Neural cell (in vitro differentiated cells): ENCODE results near the gene CYP11A1.

Experiments
- EZH2 ChIP-seq: fragments of 200-600, 300-800 bp; shearing (Covaris generic), sonication (generic); IDR thresholded peaks from 2 replicates; pipeline ENCODE4 v1.6.1; 2014; ENCODE audit warnings: antibody characterized with exemption, low read length, borderline replicate concordance, mild to moderate bottlenecking; ENCODE audit not compliant: insufficient read depth, poor library complexity, severe bottlenecking
- POLR2AphosphoS5 ChIP-seq: IDR thresholded peaks from 2 replicates; pipeline ENCODE4 v1.6.1; 2012
- RAD21 ChIP-seq: fragments of 450-650 bp; conservative IDR thresholded peaks from 2 replicates; pipeline ENCODE4 v1.6.1; 2014; ENCODE audit warnings: antibody characterized with exemption, mild to moderate bottlenecking, moderate library complexity
- TAF1 ChIP-seq: IDR thresholded peaks from 2 replicates; pipeline ENCODE4 v1.6.1; 2012; ENCODE audit warnings: low read depth
- TF ChIP-seq, protein P1 (sequence below): fragments of 450-650 bp; IDR thresholded peaks from 2 replicates; pipeline ENCODE4 v1.5.1; 2014; ENCODE audit warnings: antibody characterized with exemption, mild to moderate bottlenecking, moderate library complexity; ENCODE audit not compliant: poor library complexity, severe bottlenecking

DNA sequence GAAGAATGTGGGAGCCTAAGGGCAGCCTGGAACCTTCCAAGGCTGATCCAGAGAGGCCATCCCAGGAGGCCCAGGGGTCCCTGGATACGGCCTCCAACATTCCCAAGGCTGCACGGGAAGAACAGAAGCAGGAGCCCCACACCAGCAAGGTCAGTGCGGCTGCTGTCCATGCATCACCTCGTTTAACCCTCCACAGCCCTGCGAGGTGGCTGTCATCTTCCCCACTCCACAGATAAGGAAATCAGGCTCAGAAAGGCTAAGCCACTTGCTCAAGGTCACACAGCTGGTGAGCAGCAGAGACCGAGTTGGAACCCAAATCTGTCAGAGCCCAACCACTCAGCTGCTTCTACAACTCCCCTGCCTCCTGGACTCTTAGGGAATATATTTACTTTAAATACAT, 44.7 kb upstream of the CYP11A1 start:
- TF ChIP-seq TAF1 (no peak), EZH2 (no peak), POLR2AphosphoS5 (no peak), RAD21 (no peak)
- TF ChIP-seq, protein P1, sequence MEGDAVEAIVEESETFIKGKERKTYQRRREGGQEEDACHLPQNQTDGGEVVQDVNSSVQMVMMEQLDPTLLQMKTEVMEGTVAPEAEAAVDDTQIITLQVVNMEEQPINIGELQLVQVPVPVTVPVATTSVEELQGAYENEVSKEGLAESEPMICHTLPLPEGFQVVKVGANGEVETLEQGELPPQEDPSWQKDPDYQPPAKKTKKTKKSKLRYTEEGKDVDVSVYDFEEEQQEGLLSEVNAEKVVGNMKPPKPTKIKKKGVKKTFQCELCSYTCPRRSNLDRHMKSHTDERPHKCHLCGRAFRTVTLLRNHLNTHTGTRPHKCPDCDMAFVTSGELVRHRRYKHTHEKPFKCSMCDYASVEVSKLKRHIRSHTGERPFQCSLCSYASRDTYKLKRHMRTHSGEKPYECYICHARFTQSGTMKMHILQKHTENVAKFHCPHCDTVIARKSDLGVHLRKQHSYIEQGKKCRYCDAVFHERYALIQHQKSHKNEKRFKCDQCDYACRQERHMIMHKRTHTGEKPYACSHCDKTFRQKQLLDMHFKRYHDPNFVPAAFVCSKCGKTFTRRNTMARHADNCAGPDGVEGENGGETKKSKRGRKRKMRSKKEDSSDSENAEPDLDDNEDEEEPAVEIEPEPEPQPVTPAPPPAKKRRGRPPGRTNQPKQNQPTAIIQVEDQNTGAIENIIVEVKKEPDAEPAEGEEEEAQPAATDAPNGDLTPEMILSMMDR, result no peak
